Measurements from ENCODE around the gene TNFRSF4.

The TNFRSF4 gene

DNA sequence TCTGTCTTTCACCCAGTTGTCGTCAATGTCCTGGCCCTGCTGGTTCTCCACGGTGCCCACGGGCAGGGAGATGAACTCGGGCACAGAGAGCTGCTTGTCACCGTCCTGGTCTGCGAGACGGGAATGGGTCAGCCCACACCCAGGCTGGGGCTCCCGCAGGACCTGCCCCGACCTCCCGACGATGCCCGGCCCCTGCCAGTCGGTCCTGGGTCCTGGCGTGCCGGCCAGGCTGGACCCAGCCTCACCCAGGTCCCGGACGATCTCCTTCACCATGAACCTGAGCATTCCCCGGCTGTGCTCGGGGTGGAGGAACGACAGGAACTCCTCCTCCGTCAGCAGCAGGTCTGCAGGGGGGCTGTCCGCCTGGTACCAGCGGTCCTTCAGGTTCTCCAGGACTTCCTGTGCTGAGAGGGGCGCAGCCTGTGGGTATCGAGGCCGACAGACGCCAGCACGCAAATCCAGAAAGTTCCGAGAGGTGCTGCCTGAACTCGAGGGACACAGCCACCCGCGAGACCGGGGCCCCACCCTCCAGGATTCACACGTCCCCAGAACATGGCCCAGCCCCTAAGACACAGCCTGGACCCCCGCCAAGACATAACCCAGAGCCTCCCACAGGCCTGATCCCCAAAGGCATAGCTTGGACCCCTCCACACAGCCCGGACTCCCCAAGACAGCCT lies 4.7 kb upstream of the TNFRSF4 start:
- Histone ChIP-seq H3K4me1 (ENCODE audit: control insufficient read depth, insufficient read depth, low read length) (no peaks in the 10 kb centered on the region), H3K36me3 (ENCODE audit: control insufficient read depth, insufficient read depth, low read length) (peaks cover 30% of the 10 kb centered on the region), H3K27me3 (ENCODE audit: control insufficient read depth, insufficient read depth, low read length) (no peaks in the 10 kb centered on the region), H3K4me3 (ENCODE audit: low read depth, low read length) (no peak overlapping the region), H3K9ac (ENCODE audit: low read depth, low read length) (no peak overlapping the region), H3K9me3 (ENCODE audit: control insufficient read depth, insufficient read depth, low read length) (no peaks in the 10 kb centered on the region)

DNA sequence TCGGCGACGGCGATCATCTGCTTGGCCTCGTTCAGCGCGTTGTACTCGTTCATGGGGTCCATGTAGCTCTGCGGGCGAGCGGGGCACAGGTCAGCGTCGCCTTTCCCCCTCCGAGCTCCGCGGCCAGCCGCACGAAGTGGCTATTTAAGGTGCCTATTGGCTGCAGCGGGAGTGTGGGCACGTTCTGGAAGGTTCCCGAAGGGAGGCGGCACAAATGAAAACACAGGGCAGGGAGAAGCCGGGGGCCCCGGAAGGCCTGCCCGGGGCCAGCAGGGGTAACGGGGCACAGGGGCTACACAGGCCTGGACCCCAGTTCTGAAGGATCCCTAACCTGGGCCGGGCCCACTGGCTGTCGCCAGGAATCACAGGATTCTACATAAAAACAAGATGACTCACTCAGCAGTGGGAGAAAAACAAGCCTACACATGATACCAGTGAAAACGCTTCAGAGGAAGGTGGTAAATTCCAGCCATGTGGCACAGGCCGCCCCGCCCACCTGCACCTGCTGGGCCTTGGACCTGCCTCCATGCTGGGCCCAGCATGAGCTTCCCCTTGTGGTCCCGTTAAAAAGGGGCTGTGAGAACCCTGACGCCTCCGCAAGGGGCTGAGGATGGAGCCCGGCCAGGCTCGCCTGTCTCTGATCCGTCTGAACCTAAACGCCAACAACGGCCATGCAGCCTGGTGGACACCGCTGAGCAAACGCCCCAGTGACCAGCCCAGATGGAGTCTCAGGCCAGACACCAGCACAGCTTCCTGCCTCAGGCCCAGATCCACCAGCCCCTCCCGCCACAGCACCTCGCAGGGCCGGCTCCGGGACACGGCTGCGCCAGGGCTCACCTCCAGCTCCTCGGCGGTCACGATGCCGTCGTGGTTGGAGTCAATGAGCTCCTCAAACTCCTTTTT lies 3.9 kb upstream of the TNFRSF4 start:
- peaks cover 25% of the 10 kb centered on the region for H3K36me3 ChIP-seq (ENCODE audit: control insufficient read depth, insufficient read depth, low read length)

DNA sequence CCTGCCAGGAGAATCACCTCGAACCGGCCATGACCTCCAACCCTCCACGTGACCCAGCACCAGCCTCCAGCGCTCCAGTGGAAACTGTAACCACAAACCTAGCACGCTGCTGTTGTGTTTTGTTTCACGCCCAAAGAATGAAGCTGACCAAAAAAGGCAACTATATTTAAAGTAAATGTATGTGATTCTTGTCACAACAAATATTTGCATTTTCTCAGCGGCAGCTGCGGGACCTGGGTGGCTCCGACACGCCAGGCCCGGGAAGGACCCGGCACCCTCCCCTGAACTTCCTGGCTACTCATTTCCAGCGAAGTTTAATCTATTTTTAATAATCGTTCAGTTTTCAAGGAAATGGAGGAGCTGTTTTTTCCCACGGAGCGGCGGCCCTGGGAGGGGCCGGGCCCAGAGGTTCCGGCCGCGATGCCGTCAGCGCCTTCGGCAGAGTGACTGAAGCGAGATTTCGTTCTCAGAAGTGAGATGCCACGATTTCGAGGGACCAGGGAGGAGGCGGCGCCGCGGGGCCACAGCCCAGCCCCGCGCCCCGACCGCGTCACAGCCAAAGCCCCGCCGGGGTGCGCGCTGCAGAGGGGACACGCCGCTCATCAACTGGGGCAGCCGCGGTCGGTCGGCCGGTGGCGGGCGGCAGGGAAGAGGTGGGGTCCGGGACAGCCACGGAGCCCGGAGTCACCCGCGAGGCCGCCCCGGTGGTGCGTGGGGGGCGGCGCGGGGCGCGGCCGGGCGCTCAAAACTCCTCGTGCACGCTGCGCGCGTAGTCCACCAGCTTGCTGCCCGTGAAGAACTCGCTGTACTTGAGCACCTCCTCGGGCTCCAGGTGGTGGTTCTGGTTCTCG lies 3.0 kb upstream of the TNFRSF4 start:
- H3K4me3 ChIP-seq (ENCODE audit: low read depth, low read length): no peak overlapping the region

More for the DNA sequence above, 3.9 kb upstream of the TNFRSF4 start:
- H3K4me3 ChIP-seq (ENCODE audit: low read depth, low read length): no peak overlapping the region
- no peaks in the 10 kb centered on the region for H3K27me3 ChIP-seq (ENCODE audit: control insufficient read depth, insufficient read depth, low read length)
- no peaks in the 10 kb centered on the region for H3K9me3 ChIP-seq (ENCODE audit: control insufficient read depth, insufficient read depth, low read length)
- H3K4me1 ChIP-seq (ENCODE audit: control insufficient read depth, insufficient read depth, low read length): no peaks in the 10 kb centered on the region
- no peak overlapping the region for H3K9ac ChIP-seq (ENCODE audit: low read depth, low read length)

DNA sequence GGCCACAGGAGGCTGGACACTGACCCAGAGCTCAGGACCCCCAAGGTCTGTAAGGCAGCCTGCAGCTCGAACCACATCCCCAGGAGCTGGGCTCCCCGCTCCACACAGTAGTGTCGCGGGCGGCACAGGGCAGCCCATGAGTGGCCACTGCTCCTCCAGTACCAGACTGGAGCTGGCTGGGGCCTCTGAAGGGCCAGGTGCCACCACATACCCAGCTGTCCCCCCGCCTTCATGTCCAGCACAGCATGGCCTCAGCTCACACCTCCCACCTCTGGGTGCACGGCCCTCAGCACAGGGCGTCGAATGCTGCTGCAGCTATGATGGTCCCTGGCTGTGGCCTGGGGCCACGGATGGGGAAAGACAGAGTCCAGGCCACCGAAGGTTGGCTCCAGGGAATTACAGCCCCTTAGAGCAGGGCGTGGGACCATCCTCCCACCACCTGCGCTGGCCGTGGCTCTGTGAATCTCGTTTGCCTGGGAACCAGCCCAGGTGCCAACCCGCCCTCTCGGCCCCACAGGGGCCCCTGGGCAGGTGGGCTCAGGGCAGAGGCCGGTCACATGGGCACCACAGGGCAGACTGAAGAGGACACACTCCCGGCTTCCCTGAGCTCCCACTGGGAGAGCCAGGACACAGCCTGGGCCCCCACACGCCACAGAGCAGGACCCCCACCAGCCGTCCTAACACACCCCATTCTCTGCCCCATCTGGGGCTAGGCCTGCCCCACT lies 2.1 kb upstream of the TNFRSF4 start:
- no peak overlapping the region for H3K9ac ChIP-seq (ENCODE audit: low read depth, low read length)
- H3K27me3 ChIP-seq (ENCODE audit: control insufficient read depth, insufficient read depth, low read length): no peaks in the 10 kb centered on the region
- H3K4me3 ChIP-seq (ENCODE audit: low read depth, low read length): no peak overlapping the region
- no peaks in the 10 kb centered on the region for H3K4me1 ChIP-seq (ENCODE audit: control insufficient read depth, insufficient read depth, low read length)
- no peaks in the 10 kb centered on the region for H3K9me3 ChIP-seq (ENCODE audit: control insufficient read depth, insufficient read depth, low read length)
- H3K36me3 ChIP-seq (ENCODE audit: control insufficient read depth, insufficient read depth, low read length): peaks cover 16% of the 10 kb centered on the region

More for the DNA sequence above, 3.0 kb upstream of the TNFRSF4 start:
- no peaks in the 10 kb centered on the region for H3K27me3 ChIP-seq (ENCODE audit: control insufficient read depth, insufficient read depth, low read length)
- H3K9ac ChIP-seq (ENCODE audit: low read depth, low read length): no peak overlapping the region
- H3K4me1 ChIP-seq (ENCODE audit: control insufficient read depth, insufficient read depth, low read length): no peaks in the 10 kb centered on the region
- peaks cover 16% of the 10 kb centered on the region for H3K36me3 ChIP-seq (ENCODE audit: control insufficient read depth, insufficient read depth, low read length)
- no peaks in the 10 kb centered on the region for H3K9me3 ChIP-seq (ENCODE audit: control insufficient read depth, insufficient read depth, low read length)

DNA sequence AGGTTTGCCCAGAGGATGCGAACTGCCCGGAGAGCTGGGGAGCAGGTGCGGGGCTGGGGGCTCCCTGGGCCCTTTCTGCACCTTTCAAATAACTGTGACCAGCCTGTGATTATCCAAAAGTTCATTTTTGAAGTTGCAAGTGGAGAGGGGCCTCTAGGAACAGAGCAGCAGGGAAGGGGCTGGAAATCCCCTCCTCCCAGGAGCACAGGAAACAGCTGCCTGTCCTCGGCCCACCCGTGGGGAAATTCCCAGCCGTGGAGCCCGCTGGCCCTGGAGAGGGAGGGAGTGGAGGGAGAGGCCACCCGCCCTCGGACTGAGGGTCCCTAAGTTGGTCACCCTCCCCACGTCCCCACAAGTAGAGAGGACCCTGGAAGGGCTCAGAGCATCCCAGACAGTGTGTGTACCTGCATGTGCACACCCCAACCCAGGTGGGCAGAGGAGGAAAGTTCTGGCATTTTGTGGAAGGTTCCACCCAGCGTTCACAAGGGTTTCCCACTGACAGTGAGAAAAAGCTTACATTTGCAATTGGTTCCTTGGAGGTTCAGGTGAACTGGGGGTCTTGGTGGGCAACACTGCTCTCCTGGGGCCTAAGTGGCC lies 1.2 kb upstream of the TNFRSF4 start:
- no peak overlapping the region for H3K4me3 ChIP-seq (ENCODE audit: low read depth, low read length)
- H3K4me1 ChIP-seq (ENCODE audit: control insufficient read depth, insufficient read depth, low read length): no peaks in the 10 kb centered on the region
- no peak overlapping the region for H3K9ac ChIP-seq (ENCODE audit: low read depth, low read length)
- no peaks in the 10 kb centered on the region for H3K27me3 ChIP-seq (ENCODE audit: control insufficient read depth, insufficient read depth, low read length)
- peaks cover 16% of the 10 kb centered on the region for H3K36me3 ChIP-seq (ENCODE audit: control insufficient read depth, insufficient read depth, low read length)
- no peaks in the 10 kb centered on the region for H3K9me3 ChIP-seq (ENCODE audit: control insufficient read depth, insufficient read depth, low read length)

DNA sequence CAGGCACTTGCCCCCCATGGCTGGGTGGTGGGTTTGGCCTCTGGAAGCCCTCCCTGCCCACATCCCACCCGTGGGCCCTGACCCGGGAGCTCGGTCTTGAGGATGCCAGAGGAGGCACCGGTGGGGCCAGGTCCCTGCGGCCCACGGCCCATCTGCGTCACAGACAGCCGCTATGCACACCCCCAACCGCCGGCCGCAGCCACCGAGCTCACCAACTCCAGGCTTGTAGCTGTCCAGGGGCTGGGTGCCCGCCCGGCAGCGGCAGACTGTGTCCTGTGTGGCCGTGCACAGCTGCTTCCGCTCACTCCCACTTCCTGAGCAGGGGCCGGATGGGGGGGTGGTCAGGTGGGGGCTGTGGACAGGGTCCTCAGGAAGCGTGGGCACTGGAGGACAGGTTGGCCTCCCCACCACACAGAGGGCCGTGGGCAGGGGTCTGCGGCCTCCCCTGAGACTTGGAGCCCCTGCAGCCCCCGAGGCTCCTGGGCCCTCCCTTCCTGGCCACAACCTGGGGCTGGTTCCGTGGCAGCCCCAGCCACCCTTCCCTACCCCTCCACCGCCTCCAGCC lies 1.1 kb downstream of the TNFRSF4 start:
- Histone ChIP-seq H3K27me3 (ENCODE audit: control insufficient read depth, insufficient read depth, low read length) (no peaks in the 10 kb centered on the region), H3K4me3 (ENCODE audit: low read depth, low read length) (no peak overlapping the region), H3K36me3 (ENCODE audit: control insufficient read depth, insufficient read depth, low read length) (peaks cover 7% of the 10 kb centered on the region), H3K4me1 (ENCODE audit: control insufficient read depth, insufficient read depth, low read length) (no peaks in the 10 kb centered on the region), H3K9ac (ENCODE audit: low read depth, low read length) (no peak overlapping the region), H3K9me3 (ENCODE audit: control insufficient read depth, insufficient read depth, low read length) (no peaks in the 10 kb centered on the region)

DNA sequence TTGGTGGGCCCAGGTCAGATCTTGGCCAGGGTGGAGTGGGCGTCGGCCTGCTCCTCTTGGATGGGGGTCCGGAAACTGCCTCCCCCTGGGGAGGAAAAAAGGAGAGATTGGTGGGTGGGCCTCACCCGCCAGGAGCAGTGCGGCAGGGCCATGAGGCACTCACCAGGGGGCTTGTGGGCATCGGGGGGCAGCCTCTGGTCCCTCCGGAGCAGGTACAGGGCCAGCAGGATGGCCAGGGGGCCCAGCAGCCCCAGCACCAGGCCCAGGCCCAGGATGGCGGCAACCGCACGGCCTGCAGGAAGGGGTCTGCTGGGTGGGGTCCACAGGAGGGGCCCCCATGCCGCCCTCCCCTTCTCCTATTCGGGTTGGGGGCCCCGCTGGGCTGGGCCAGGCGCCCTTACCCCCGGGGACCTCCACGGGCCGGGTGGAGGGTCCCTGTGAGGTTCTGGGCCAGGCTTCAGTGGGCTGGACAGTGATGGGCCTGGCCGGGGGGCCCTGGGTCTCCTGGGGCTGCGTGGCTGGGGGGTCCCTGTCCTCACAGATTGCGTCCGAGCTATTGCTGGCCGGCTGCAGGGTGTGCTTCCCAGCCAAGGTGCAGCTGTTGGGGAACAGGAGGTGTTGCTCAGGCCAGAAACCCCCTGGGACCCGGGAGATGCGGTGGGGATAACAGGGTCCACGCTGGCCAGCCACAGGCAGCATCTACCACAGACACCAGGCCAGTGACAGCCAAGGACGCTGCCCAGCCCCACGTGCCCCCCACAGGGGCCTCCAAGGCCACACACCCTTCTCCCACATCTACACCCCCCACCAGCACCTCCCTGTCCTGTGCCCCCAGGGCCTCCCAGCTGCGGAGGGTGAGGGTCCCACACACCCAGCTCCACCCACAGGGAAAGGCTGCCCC lies 2.2 kb downstream of the TNFRSF4 start:
- no peaks in the 10 kb centered on the region for H3K4me1 ChIP-seq (ENCODE audit: control insufficient read depth, insufficient read depth, low read length)
- no peaks in the 10 kb centered on the region for H3K9me3 ChIP-seq (ENCODE audit: control insufficient read depth, insufficient read depth, low read length)
- H3K9ac ChIP-seq (ENCODE audit: low read depth, low read length): no peak overlapping the region
- H3K27me3 ChIP-seq (ENCODE audit: control insufficient read depth, insufficient read depth, low read length): no peaks in the 10 kb centered on the region
- no peak overlapping the region for H3K4me3 ChIP-seq (ENCODE audit: low read depth, low read length)
- peaks cover 3% of the 10 kb centered on the region for H3K36me3 ChIP-seq (ENCODE audit: control insufficient read depth, insufficient read depth, low read length)

DNA sequence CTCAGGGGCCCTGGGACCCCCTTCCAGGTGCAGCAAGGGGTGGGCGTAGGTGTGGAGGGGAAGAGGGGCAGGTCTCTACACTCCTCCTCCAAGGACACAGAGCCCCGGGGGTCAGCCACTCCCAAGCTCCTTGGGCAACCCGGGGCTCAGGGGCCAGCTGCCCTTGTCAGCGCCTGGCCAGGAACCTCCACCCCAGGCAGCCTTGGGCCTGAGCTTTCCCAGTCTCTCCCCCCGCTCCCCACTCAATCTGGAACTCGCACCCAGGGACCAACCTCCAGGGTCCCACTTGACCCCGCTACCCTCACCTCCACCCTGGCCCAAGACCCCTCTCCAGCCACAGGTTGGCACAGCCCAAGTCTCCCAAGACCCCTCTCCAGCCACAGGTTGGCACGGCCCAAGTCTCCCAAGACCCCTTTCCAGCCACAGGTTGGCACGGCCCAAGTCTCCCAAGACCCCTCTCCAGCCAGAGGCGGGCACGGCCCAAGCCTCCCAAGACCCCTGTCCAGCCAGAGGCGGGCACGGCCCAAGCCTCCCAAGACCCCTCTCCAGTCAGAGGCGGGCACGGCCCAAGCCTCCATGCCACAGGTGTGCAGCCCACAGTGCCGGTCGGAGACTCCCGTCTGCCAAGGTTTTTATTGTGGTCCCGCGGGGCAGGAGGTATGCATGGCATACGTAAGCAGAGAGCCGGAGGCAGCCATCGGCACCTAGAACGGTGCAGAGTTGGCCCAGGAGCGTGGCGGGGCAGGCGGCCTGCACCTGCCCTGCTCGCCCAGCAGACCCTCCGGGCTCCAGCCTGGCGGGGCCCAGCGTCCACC lies 3.0 kb downstream of the TNFRSF4 start:
- Histone ChIP-seq H3K27me3 (ENCODE audit: control insufficient read depth, insufficient read depth, low read length) (peaks cover 3% of the 10 kb centered on the region), H3K9ac (ENCODE audit: low read depth, low read length) (no peak overlapping the region), H3K9me3 (ENCODE audit: control insufficient read depth, insufficient read depth, low read length) (no peaks in the 10 kb centered on the region), H3K36me3 (ENCODE audit: control insufficient read depth, insufficient read depth, low read length) (peaks cover 2% of the 10 kb centered on the region), H3K4me1 (ENCODE audit: control insufficient read depth, insufficient read depth, low read length) (no peaks in the 10 kb centered on the region), H3K4me3 (ENCODE audit: low read depth, low read length) (no peak overlapping the region)

DNA sequence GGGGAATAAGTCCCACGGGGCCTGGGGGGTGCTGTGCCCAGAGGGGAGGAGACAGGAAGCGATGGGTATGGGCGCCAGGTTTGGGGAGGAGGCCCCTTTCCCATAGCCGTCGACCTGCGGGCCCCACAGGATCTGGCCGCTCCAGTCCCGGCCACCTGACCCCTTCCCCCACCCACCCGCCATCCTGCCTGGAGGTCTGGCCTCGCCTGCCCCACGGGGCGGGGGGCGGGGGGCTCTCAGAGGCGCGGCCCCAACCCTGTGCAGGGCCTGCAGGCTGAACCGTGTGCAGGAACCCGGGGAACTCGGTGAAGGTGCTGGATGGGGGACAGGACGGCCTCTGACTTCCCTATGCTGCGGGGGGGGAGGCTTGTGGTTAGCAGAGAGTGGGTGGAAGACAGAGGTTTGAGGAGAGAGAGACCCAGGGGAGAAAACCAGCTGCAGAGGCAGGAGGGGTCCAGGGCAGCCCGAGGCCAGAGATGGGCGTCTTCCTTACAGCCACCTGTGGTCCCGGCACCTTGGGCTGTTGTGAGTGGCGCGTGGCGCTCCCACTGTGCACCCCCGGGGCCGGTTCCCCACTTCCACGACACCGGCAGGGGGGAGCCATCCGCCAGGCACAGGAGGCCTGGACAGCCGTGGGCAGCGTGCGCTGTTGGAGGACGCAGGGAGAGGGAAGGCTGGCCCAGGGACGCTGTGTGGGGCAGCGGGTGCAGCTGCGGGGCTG lies 5.1 kb downstream of the TNFRSF4 start:
- peaks cover 5% of the 10 kb centered on the region for H3K27me3 ChIP-seq (ENCODE audit: control insufficient read depth, insufficient read depth, low read length)
- no peak overlapping the region for H3K4me3 ChIP-seq (ENCODE audit: low read depth, low read length)
- no peaks in the 10 kb centered on the region for H3K36me3 ChIP-seq (ENCODE audit: control insufficient read depth, insufficient read depth, low read length)
- H3K9ac ChIP-seq (ENCODE audit: low read depth, low read length): no peak overlapping the region
- no peaks in the 10 kb centered on the region for H3K4me1 ChIP-seq (ENCODE audit: control insufficient read depth, insufficient read depth, low read length)
- H3K9me3 ChIP-seq (ENCODE audit: control insufficient read depth, insufficient read depth, low read length): no peaks in the 10 kb centered on the region
